HepG2 (cell line): ENCODE data around the gene FOXD3. TPM values are rescaled to one million over a fixed set of nuclear protein-coding genes. Genes with fewer than 3 reads are reported as not detected.

Experiments used
- ATAC-seq: fragments of 200-7000 bp; cut with Tn5 transposase; 3 replicates; pipeline ENCODE4 v1.9.1; 2020; ENCODE audit warnings: mild to moderate bottlenecking, moderate library complexity
- BruUV-seq: library from RNA; stranded (reverse); fragments of 400-500 nt; replicated peaks from 2 replicates; lab custom pipeline; 2021; lab: Mats Ljungman, UMichigan
- CTCF ChIA-PET: fragments of 300-600 bp; formaldehyde crosslinking; extraction: SDS; loops from one replicate; lab custom pipeline; 2021; ENCODE audit warnings: low total read pairs, inconsistent platforms, low intra/inter-chr PET ratio; lab: Yijun Ruan, JAX
- POLR2A ChIA-PET: fragments of 350-600 bp; sonication (Branson Sonifier 250); formaldehyde crosslinking; loops from one replicate; lab custom pipeline; 2020; ENCODE audit warnings: antibody characterized with exemption, inconsistent platforms; lab: Yijun Ruan, JAX
- DNase-seq: peaks from one replicate; pipeline ENCODE4 v3.0.0-alpha.2; 2015; ENCODE audit warnings: low spot score
- FAIRE-seq: peaks from 3 replicates; lab custom pipeline; 2011; peaks lifted over from hg19 to GRCh38; lab: Jason Lieb, UNC
- H2AFZ ChIP-seq: one replicate; pipeline ENCODE4 v1.6.1; 2011; ENCODE audit warnings: low read length, inconsistent platforms
- H3K27ac ChIP-seq: fragments of 300-600 bp; 3 replicates; pipeline ENCODE4 v1.8.0; 2011; ENCODE audit warnings: mixed run types, mild to moderate bottlenecking, mixed read lengths, low read length, inconsistent platforms; ENCODE audit not compliant: insufficient read depth; ENCODE audit errors: extremely low read length
- H3K27me3 ChIP-seq, 2 experiments: fragments of 200-600 bp in 1 of 2; 2 replicates in 1 of 2; 3 replicates in 1 of 2; pipeline versions ENCODE4 v1.6.0 to v1.8.0; 2011; ENCODE audit warnings: low read length in 2 of 2, mild to moderate bottlenecking in 2 of 2, moderate library complexity in 2 of 2, inconsistent platforms in 1 of 2; ENCODE audit not compliant: insufficient read depth in 2 of 2, control insufficient read depth in 1 of 2
- H3K36me3 ChIP-seq, 2 experiments: fragments of 200-600 bp in 1 of 2; replicated peaks in 1 of 2; 2 replicates in 1 of 2; 3 replicates in 1 of 2; pipeline versions ENCODE4 v1.5.1 to v1.8.0; 2011; ENCODE audit warnings: low read length in 2 of 2, inconsistent platforms in 1 of 2; ENCODE audit not compliant: insufficient read depth in 2 of 2, control insufficient read depth in 1 of 2
- H3K4me1 ChIP-seq: 2 replicates; pipeline ENCODE4 v1.5.1; 2012; ENCODE audit warnings: low read length, inconsistent platforms; ENCODE audit not compliant: insufficient read depth
- H3K4me2 ChIP-seq: 2 replicates; pipeline ENCODE4 v1.6.0; 2011; ENCODE audit warnings: low read depth, low read length, inconsistent platforms
- H3K4me3 ChIP-seq, 3 experiments: fragments of 200-600 bp in 1 of 3; sonication (generic), shearing (Covaris generic) in 1 of 3; replicated peaks in 1 of 3; 2 replicates each; pipeline ENCODE4 v1.5.1; 2011 to 2016; ENCODE audit warnings: low read length in 3 of 3, inconsistent platforms in 2 of 3, low read depth in 2 of 3, mild to moderate bottlenecking in 2 of 3, control low read depth in 1 of 3, mixed read lengths in 1 of 3; ENCODE audit not compliant: insufficient read depth in 1 of 3
- H3K79me2 ChIP-seq: one replicate; pipeline ENCODE4 v1.6.1; 2011; ENCODE audit warnings: low read length, inconsistent platforms; ENCODE audit not compliant: insufficient read depth
- H3K9ac ChIP-seq: 2 replicates; pipeline ENCODE4 v1.6.0; 2011; ENCODE audit warnings: mild to moderate bottlenecking, low read depth, low read length, inconsistent platforms; ENCODE audit not compliant: insufficient read depth
- H3K9me3 ChIP-seq: 2 replicates; pipeline ENCODE4 v1.5.1; 2012; ENCODE audit warnings: mild to moderate bottlenecking, low read length
- H4K20me1 ChIP-seq: 2 replicates; pipeline ENCODE4 v1.6.0; 2011; ENCODE audit warnings: inconsistent platforms, mild to moderate bottlenecking, low read length, moderate library complexity; ENCODE audit not compliant: insufficient read depth
- BATF2 ChIP-seq: sonication (generic); formaldehyde crosslinking; IDR thresholded peaks from 2 replicates; pipeline ENCODE4 v1.8.0; 2022; ENCODE audit warnings: mild to moderate bottlenecking, missing genetic modification reagents, moderate library complexity
- EZH2 ChIP-seq: conservative IDR thresholded peaks from 2 replicates; pipeline ENCODE4 v1.6.1; 2012; ENCODE audit warnings: mild to moderate bottlenecking, low read depth, low read length, moderate library complexity
- TAF15 ChIP-seq: fragments of 200-400 bp; formaldehyde crosslinking; IDR thresholded peaks from one replicate; pipeline ENCODE4 v1.6.1; 2018; ENCODE audit warnings: mild to moderate bottlenecking, low read depth, low read length; ENCODE audit not compliant: poor library complexity, severe bottlenecking
- ZNF414 ChIP-seq: sonication (generic); formaldehyde crosslinking; IDR thresholded peaks from 2 replicates; pipeline ENCODE4 v1.5.0; 2020; ENCODE audit warnings: missing genetic modification reagents
- WGBS: methylation state at CpG from one replicate; pipeline ENCODE4 v1.1.6; 2017; ENCODE audit warnings: low lambda C conversion rate; 5-methylcytosine and 5-hydroxymethylcytosine counted together
- in situ Hi-C: cut with HindIII; loops from 2 replicates; pipeline ENCODE4 v1.10.0; 2017; ENCODE audit warnings: low pct_unique_long_range_greater_than_20kb; ENCODE audit not compliant: extremely low pct_ligation_motif_present
- intact Hi-C: fragments of 100-400 bp; cut with micrococcal nuclease; formaldehyde crosslinking; loops from one replicate; pipeline ENCODE4 v1.10.0; 2022; ENCODE audit not compliant: unreplicated experiment
- polyA plus RNA-seq, 8 experiments: library from polyadenylated mRNA; depleted of rRNA in 3 of 8; stranded (reverse) in 7 of 8; unstranded in 1 of 8; fragments of >200 nt; fragmentation: Illumina TruSeq in 4 of 8; extraction: Trizol in 4 of 8; gene quantifications; 2 replicates each; pipeline versions ENCODE4 v1.2.1 to v1.2.3, GENCODE V29; 2011 to 2016; ENCODE audit warnings: low read depth in 4 of 8, missing spikeins in 1 of 8, mixed read lengths in 1 of 8; ENCODE audit not compliant: insufficient read depth in 1 of 8
- total RNA-seq, 5 experiments: library from RNA; depleted of rRNA; stranded (reverse); fragments of >200 nt; fragmentation: Illumina TruSeq; extraction: Trizol; gene quantifications; 2 replicates each; pipeline ENCODE4 v1.2.3, GENCODE V29; 2016; ENCODE audit warnings: low read depth in 1 of 5
- TF ChIP-seq, protein P1 (sequence below): IDR thresholded peaks from 2 replicates; pipeline ENCODE4 v1.6.1; 2016; ENCODE audit warnings: missing biosample characterization, missing genetic modification reagents, low read depth

FOXD3 gene
- total and polyA plus RNA-seq, 2 of the 13 experiments (the other 11 are each of a cell fraction or from before 2014, with no cell fraction given): not detected

DNA sequence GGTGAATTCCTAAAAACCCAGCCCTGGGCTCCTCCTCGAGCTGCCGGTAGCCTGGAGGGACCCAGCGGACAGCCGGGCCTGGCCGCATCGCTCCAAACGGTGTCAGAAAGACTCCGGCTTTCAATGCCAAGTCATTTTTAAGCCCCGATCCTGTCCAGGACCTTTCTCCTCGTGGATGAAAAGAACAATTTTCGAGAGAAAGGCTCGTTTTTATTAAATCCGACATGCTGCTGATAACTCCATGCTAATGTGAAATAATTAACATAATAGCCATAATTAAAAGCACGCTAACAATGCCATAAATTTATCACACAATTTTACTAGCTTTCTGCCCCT, 4.6 kb upstream of the FOXD3 start:
- Histone ChIP-seq H3K79me2 (no peaks in the 10 kb centered on the region), H3K9me3 (no peaks in the 10 kb centered on the region), H2AFZ (no peak overlapping the region), H3K4me3 (peak overlapping the region in 2 of 3 experiments; percentile 64 to 73; a peak in 3 of 6 replicates), H4K20me1 (no peaks in the 10 kb centered on the region; the same call in 1 of the 2 replicates), H3K4me1 (peaks cover 8% of the 10 kb centered on the region; the same call in 1 of the 2 replicates), H3K27me3 (peaks cover 9 to 50% of the 10 kb centered on the region in 2 experiments), H3K27ac (no peak overlapping the region), H3K9ac (no peak overlapping the region), H3K36me3 (no peaks in the 10 kb centered on the region), H3K4me2 (peak overlapping the region; percentile 73)
- ATAC-seq (no peak; the same call in 1 of the 3 replicates), DNase-seq (no peak), FAIRE-seq (no peak)
- ChIA-PET CTCF (interaction anchor here (1.6 to 1.8 kb wide), 2 partner anchors 124 to 220 kb away, joined by 5 to 11 read pairs; no protein-coding TSS in a partner anchor), POLR2A (no interaction called here)
- BruUV-seq: no TSS peak
- TF ChIP-seq BATF2: no peak
- no peak for TF ChIP-seq TAF15
- no peak for TF ChIP-seq ZNF414 (CRISPR knock-in tag)
- peak; percentile 90 for TF ChIP-seq EZH2
- TF ChIP-seq, protein P1, sequence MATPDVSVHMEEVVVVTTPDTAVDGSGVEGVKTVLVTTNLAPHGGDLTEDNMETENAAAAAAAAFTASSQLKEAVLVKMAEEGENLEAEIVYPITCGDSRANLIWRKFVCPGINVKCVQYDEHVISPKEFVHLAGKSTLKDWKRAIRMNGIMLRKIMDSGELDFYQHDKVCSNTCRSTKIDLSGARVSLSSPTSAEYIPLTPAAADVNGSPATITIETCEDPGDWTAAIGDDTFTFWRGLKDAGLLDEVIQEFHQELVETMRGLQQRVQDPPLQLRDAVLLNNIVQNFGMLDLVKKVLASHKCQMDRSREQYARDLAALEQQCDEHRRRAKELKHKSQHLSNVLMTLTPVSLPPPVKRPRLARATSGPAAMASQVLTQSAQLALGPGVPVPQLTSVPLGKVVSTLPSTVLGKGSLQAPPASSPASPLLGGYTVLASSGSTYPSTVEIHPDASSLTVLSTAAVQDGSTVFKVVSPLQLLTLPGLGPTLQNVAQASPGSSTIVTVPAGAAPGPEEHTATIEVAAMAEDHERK: no peak
- in situ Hi-C loops (loop anchor here (5.0 kb wide), 1 partner anchor 125 kb away; no protein-coding TSS in a partner anchor), intact Hi-C loops (loop anchor here (2.0 to 5.0 kb wide), 3 partner anchors 123 to 930 kb away; no protein-coding TSS in a partner anchor)
- 3% methylated on average over 6 of the region's 14 CpGs for WGBS
